GM06990 (cell line): ENCODE measurements around the gene ZBTB12.

Experiments
- DNase-seq: peaks from one replicate; pipeline ENCODE4 v3.0.0-alpha.2; 2011; ENCODE audit not compliant: insufficient read length; ENCODE audit errors: extremely low read depth
- H3K27me3 ChIP-seq: replicated peaks from 2 replicates; pipeline ENCODE4 v1.6.0; 2011; ENCODE audit warnings: low read length; ENCODE audit not compliant: control insufficient read depth, insufficient read depth
- H3K36me3 ChIP-seq: 2 replicates; pipeline ENCODE4 v1.5.1; 2011; ENCODE audit warnings: low read length; ENCODE audit not compliant: control insufficient read depth, insufficient read depth
- H3K4me3 ChIP-seq: replicated peaks from 2 replicates; pipeline ENCODE4 v1.5.1; 2011; ENCODE audit warnings: low read depth, mild to moderate bottlenecking, control low read depth, low read length
- CTCF ChIP-seq: IDR thresholded peaks from 2 replicates; pipeline ENCODE4 v1.5.1; 2011; ENCODE audit warnings: low read length, control low read depth, mild to moderate bottlenecking, inconsistent platforms; ENCODE audit not compliant: insufficient read depth, poor library complexity, severe bottlenecking

ZBTB12 gene

GRCh38 chr6:31882344-31882743 is 19.5 kb downstream of the ZBTB12 start:
- no peak for DNase-seq
- no peak overlapping the region for H3K4me3 ChIP-seq
- H3K36me3 ChIP-seq = peaks cover 39% of the 10 kb centered on the region
- TF ChIP-seq CTCF = no peak
- H3K27me3 ChIP-seq = no peaks in the 10 kb centered on the region

- no peak for TF ChIP-seq CTCF
- peaks cover 33% of the 10 kb centered on the region for H3K36me3 ChIP-seq
- no peak for DNase-seq
- no peak overlapping the region for H3K4me3 ChIP-seq
- no peaks in the 10 kb centered on the region for H3K27me3 ChIP-seq
Measured at GRCh38 chr6:31881136-31881859, 20.6 kb downstream of the ZBTB12 start.

GRCh38 chr6:31880616-31881015 is 21.3 kb downstream of the ZBTB12 start:
- no peak for DNase-seq
- no peak for TF ChIP-seq CTCF
- Histone ChIP-seq H3K27me3 (no peaks in the 10 kb centered on the region), H3K36me3 (peaks cover 32% of the 10 kb centered on the region), H3K4me3 (no peak overlapping the region)

GRCh38 chr6:31879901-31880300 is 22.0 kb downstream of the ZBTB12 start:
- H3K36me3 ChIP-seq = peaks cover 32% of the 10 kb centered on the region

GRCh38 chr6:31879143-31879542 is 22.7 kb downstream of the ZBTB12 start:
- no peak for TF ChIP-seq CTCF
- H3K27me3 ChIP-seq = no peaks in the 10 kb centered on the region
- peaks cover 27% of the 10 kb centered on the region for H3K36me3 ChIP-seq

More at GRCh38 chr6:31879901-31880300, 22.0 kb downstream of the ZBTB12 start:
- DNase-seq = no peak
- TF ChIP-seq CTCF = no peak
- Histone ChIP-seq H3K4me3 (no peak overlapping the region), H3K27me3 (no peaks in the 10 kb centered on the region)

More at GRCh38 chr6:31879143-31879542, 22.7 kb downstream of the ZBTB12 start:
- H3K4me3 ChIP-seq = no peak overlapping the region
- no peak for DNase-seq
